Mesenchymal stem cell (in vitro differentiated cells and primary cell): ENCODE measurements around the gene VPS54.

Experiments
- DNase-seq: peaks from one replicate; pipeline ENCODE4 v3.0.0-alpha.2; 2013
- H2AFZ ChIP-seq: one replicate; pipeline ENCODE4 v1.6.1; 2013; ENCODE audit warnings: low read depth, mild to moderate bottlenecking, control low read depth, inconsistent platforms, low read length, moderate library complexity
- H2AK5ac ChIP-seq: 2 replicates; pipeline ENCODE4 v1.6.1; 2013; ENCODE audit warnings: low read length, moderate library complexity, mild to moderate bottlenecking, inconsistent platforms; ENCODE audit not compliant: severe bottlenecking
- H2BK120ac ChIP-seq: one replicate; pipeline ENCODE4 v1.6.1; 2013; ENCODE audit warnings: low read depth, mild to moderate bottlenecking, inconsistent platforms, low read length, moderate library complexity
- H2BK12ac ChIP-seq, 2 experiments: one replicate each; pipeline ENCODE4 v1.6.1; 2013; ENCODE audit warnings: inconsistent platforms in 2 of 2, low read length in 2 of 2, mild to moderate bottlenecking in 2 of 2, moderate library complexity in 2 of 2, control low read depth in 1 of 2
- H2BK15ac ChIP-seq: one replicate; pipeline ENCODE4 v1.6.1; 2013; ENCODE audit warnings: mild to moderate bottlenecking, low read depth, inconsistent platforms; ENCODE audit not compliant: poor library complexity, severe bottlenecking
- H2BK5ac ChIP-seq: 2 replicates; pipeline ENCODE4 v1.6.1; 2013; ENCODE audit warnings: low read depth, mild to moderate bottlenecking, low read length, control low read depth, inconsistent platforms; ENCODE audit not compliant: poor library complexity, severe bottlenecking
- H3K14ac ChIP-seq, 2 experiments: one replicate each; pipeline ENCODE4 v1.6.1; 2013; ENCODE audit warnings: inconsistent platforms in 2 of 2, low read length in 2 of 2, control low read depth in 1 of 2, mild to moderate bottlenecking in 1 of 2, moderate library complexity in 1 of 2
- H3K18ac ChIP-seq, 2 experiments: one replicate each; pipeline ENCODE4 v1.6.1; 2013; ENCODE audit warnings: inconsistent platforms in 2 of 2, low read length in 2 of 2, control low read depth in 1 of 2, low read depth in 1 of 2, mild to moderate bottlenecking in 1 of 2
- H3K23ac ChIP-seq, 2 experiments: one replicate each; pipeline ENCODE4 v1.6.1; 2013; ENCODE audit warnings: inconsistent platforms in 2 of 2, low read length in 2 of 2, mild to moderate bottlenecking in 2 of 2, moderate library complexity in 2 of 2, control low read depth in 1 of 2
- H3K27ac ChIP-seq: 2 replicates; pipeline ENCODE4 v1.5.1; 2013; ENCODE audit warnings: mild to moderate bottlenecking, moderate library complexity, low read length, control low read depth, inconsistent platforms; ENCODE audit not compliant: poor library complexity, severe bottlenecking
- H3K27me3 ChIP-seq, 2 experiments: 2 replicates each; pipeline versions ENCODE4 v1.6.1 to v1.7.0; 2013; ENCODE audit warnings: low read length in 2 of 2, mild to moderate bottlenecking in 2 of 2, moderate library complexity in 2 of 2, control low read depth in 1 of 2, inconsistent platforms in 1 of 2; ENCODE audit not compliant: control insufficient read depth in 1 of 2, insufficient read depth in 1 of 2
- H3K36me3 ChIP-seq, 2 experiments: 2 replicates each; pipeline versions ENCODE4 v1.6.1 to v1.7.0; 2013; ENCODE audit warnings: low read length in 2 of 2, control low read depth in 1 of 2, inconsistent platforms in 1 of 2, low read depth in 1 of 2, mild to moderate bottlenecking in 1 of 2; ENCODE audit not compliant: insufficient read depth in 2 of 2, control insufficient read depth in 1 of 2
- H3K4ac ChIP-seq, 2 experiments: one replicate each; pipeline ENCODE4 v1.6.1; 2013; ENCODE audit warnings: inconsistent platforms in 2 of 2, low read length in 2 of 2, mild to moderate bottlenecking in 2 of 2, moderate library complexity in 2 of 2, control low read depth in 1 of 2, low read depth in 1 of 2
- H3K4me1 ChIP-seq: 2 replicates; pipeline ENCODE4 v1.6.1; 2013; ENCODE audit warnings: low read depth, low read length, control low read depth; ENCODE audit not compliant: control insufficient read depth, insufficient read depth
- H3K4me2 ChIP-seq: 2 replicates; pipeline ENCODE4 v1.6.1; 2013; ENCODE audit warnings: low read length, mild to moderate bottlenecking, inconsistent platforms; ENCODE audit not compliant: poor library complexity, severe bottlenecking
- H3K4me3 ChIP-seq, 2 experiments: 2 replicates each; pipeline versions ENCODE4 v1.5.1 to v1.7.0; 2013; ENCODE audit warnings: low read length in 2 of 2, mild to moderate bottlenecking in 2 of 2, control low read depth in 1 of 2, low read depth in 1 of 2; ENCODE audit not compliant: insufficient read depth in 1 of 2
- H3K79me1 ChIP-seq: replicated peaks from 2 replicates; pipeline ENCODE4 v1.6.1; 2013; ENCODE audit warnings: mild to moderate bottlenecking, control low read depth, low read length, inconsistent platforms; ENCODE audit not compliant: poor library complexity, severe bottlenecking
- H3K9ac ChIP-seq: 2 replicates; pipeline ENCODE4 v1.7.0; 2013; ENCODE audit warnings: mild to moderate bottlenecking, low read length, moderate library complexity
- H3K9me3 ChIP-seq: 2 replicates; pipeline ENCODE4 v1.7.0; 2013; ENCODE audit warnings: mild to moderate bottlenecking, low read length; ENCODE audit not compliant: control insufficient read depth
- H4K8ac ChIP-seq: one replicate; pipeline ENCODE4 v1.6.1; 2013; ENCODE audit warnings: inconsistent platforms, mild to moderate bottlenecking, low read length, moderate library complexity
- H4K91ac ChIP-seq: one replicate; pipeline ENCODE4 v1.6.1; 2013; ENCODE audit warnings: mild to moderate bottlenecking, low read length, inconsistent platforms
- WGBS: methylation state at CpG from one replicate; pipeline ENCODE4 v1.1.7; 2013; ENCODE audit warnings: mixed read lengths; 5-methylcytosine and 5-hydroxymethylcytosine counted together

The VPS54 gene

DNA sequence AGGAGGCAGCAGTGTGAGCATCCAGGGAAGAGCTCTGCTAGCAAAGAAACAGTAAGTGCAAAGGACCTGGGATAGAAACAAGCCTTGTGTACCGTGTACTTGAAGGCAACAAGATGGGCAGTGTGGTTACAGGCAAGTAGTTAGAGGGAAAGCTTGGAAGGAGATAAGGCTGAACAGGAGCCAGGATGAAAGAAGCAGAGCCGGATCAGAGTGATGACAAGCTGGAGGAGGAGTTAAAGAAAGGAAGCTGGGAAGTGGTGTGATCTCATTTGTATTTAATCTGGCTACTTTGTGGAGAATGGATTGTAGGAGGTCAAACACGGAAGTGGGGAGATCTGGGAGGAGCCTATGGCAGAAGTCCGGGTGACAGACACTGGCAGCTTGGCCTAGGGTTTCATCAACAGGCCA, 44.7 kb upstream of the VPS54 start:
- no peak overlapping the region for H4K8ac ChIP-seq

DNA sequence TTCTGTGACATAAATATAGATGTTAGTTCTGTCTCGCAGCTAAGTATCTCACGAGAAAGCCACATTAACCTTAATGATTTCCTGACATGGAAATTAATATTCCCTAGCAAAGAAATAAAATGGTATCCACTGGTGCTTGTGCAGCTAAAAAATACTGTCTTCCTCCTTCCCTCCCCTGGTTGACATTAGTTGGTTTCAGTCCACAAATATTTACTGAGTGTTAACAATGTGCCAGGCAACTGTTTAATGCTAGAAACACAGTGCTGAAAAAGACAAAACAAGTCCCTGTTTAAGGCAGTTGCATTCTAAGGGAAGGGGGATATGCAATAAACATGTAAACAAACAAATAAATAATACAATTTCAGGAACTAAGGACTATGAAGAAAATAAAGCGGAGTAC, 44.2 kb upstream of the VPS54 start:
- H2AFZ ChIP-seq, result peak overlapping the region; percentile 63
- peak overlapping the region; percentile 73 for H3K9ac ChIP-seq
- H4K91ac ChIP-seq, result no peak overlapping the region
- no peak overlapping the region for H3K4me3 ChIP-seq
- H3K14ac ChIP-seq, result no peak overlapping the region
- peak overlapping the region; percentile 76 for H3K27ac ChIP-seq
- no peak overlapping the region for H2BK5ac ChIP-seq
- no peaks in the 10 kb centered on the region for H3K79me1 ChIP-seq
- DNase-seq, result no peak
- H3K27me3 ChIP-seq, result no peaks in the 10 kb centered on the region
- no peak overlapping the region for H3K4ac ChIP-seq
- H3K9me3 ChIP-seq, result no peaks in the 10 kb centered on the region
- 98% methylated on average over 1 of the region's 3 CpGs for WGBS
- no peaks in the 10 kb centered on the region for H3K4me1 ChIP-seq
- no peak overlapping the region for H3K23ac ChIP-seq
- H2BK12ac ChIP-seq, result no peak overlapping the region
- H3K18ac ChIP-seq, result no peak overlapping the region
- no peaks in the 10 kb centered on the region for H3K36me3 ChIP-seq
- H3K4me2 ChIP-seq, result no peak overlapping the region
- no peak overlapping the region for H4K8ac ChIP-seq
- no peak overlapping the region for H2BK15ac ChIP-seq
- no peak overlapping the region for H2BK120ac ChIP-seq
- H2AK5ac ChIP-seq, result no peak overlapping the region

More for the DNA sequence above, 44.7 kb upstream of the VPS54 start:
- Histone ChIP-seq H3K23ac (no peak overlapping the region), H3K14ac (peak overlapping the region in 1 of 2 experiments; percentile 48), H2BK12ac (peak overlapping the region in 1 of 2 experiments; percentile 39), H3K27me3 (no peaks in the 10 kb centered on the region), H3K18ac (peak overlapping the region in 1 of 2 experiments; percentile 70), H2AK5ac (no peak overlapping the region), H3K9me3 (no peaks in the 10 kb centered on the region), H3K27ac (peak overlapping the region; percentile 6), H3K4ac (peak overlapping the region in 1 of 2 experiments; percentile 51), H3K4me2 (no peak overlapping the region), H3K4me1 (no peaks in the 10 kb centered on the region), H2BK120ac (no peak overlapping the region), H3K4me3 (no peak overlapping the region), H2BK15ac (peak overlapping the region; percentile 37), H3K79me1 (no peaks in the 10 kb centered on the region), H3K9ac (peak overlapping the region; percentile 73), H3K36me3 (no peaks in the 10 kb centered on the region), H2BK5ac (no peak overlapping the region), H4K91ac (no peak overlapping the region), H2AFZ (peak overlapping the region; percentile 63)
- peak; percentile 70 for DNase-seq
- 58% methylated on average over 4 of the region's 4 CpGs for WGBS

DNA sequence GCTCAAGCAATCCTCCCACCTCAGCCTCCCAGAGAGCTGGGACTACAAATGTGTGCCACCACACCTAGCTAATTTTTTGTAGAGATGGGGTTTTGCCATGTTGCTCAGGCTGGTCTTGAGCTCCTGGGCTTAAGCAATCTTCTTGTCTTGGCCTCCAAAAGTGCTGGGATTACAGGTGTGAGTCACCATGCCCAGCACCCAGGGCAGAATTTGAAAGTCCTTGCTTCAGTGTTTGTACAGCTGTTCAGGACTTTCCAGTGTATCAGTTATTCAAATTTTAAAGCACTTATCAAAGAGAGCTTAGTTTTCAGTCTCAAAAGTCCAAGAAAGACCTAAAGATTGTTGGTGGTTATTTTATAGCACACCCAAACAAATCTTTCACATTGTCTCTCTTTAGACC, 43.6 kb upstream of the VPS54 start:
- H2BK15ac ChIP-seq, result no peak overlapping the region
- peak overlapping the region; percentile 76 for H3K27ac ChIP-seq
- no peaks in the 10 kb centered on the region for H3K27me3 ChIP-seq
- no peak overlapping the region for H2BK12ac ChIP-seq
- no peak overlapping the region for H4K91ac ChIP-seq
- no peak overlapping the region for H2BK120ac ChIP-seq
- H3K4ac ChIP-seq, result no peak overlapping the region
- H3K23ac ChIP-seq, result no peak overlapping the region
- H4K8ac ChIP-seq, result no peak overlapping the region
- no peak overlapping the region for H3K4me3 ChIP-seq
- H3K9ac ChIP-seq, result no peak overlapping the region
- no peak overlapping the region for H2BK5ac ChIP-seq
- H3K18ac ChIP-seq, result no peak overlapping the region
- no peak overlapping the region for H3K14ac ChIP-seq
- no peaks in the 10 kb centered on the region for H3K36me3 ChIP-seq
- no peaks in the 10 kb centered on the region for H3K79me1 ChIP-seq
- peak; percentile 44 for DNase-seq
- no peak overlapping the region for H3K4me2 ChIP-seq
- H2AK5ac ChIP-seq, result no peak overlapping the region
- no peaks in the 10 kb centered on the region for H3K9me3 ChIP-seq
- no peak overlapping the region for H2AFZ ChIP-seq
- H3K4me1 ChIP-seq, result no peaks in the 10 kb centered on the region

DNA sequence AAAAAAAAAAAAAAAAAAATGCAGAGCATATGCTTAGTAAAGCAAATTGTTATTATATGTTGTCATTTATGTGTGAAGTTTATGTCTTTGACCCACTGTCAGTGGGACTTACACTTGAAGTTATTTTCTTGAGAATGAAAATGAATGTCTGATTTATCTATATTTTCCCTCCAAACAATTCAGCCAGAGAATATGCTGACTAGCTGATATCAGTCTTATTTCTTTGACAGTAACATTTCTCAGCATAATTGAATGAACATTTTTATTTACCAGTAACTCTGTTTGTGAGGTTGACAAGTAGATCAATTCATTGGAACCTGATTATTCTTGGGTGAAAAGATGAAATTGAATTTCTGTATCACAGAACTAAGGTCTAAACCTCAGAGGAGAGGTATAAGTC, 40.0 kb upstream of the VPS54 start:
- Histone ChIP-seq H3K9me3 (no peaks in the 10 kb centered on the region), H4K8ac (no peak overlapping the region), H2AK5ac (no peak overlapping the region), H3K14ac (no peak overlapping the region), H2BK15ac (no peak overlapping the region), H3K36me3 (no peaks in the 10 kb centered on the region), H2BK5ac (no peak overlapping the region), H4K91ac (no peak overlapping the region), H2BK120ac (no peak overlapping the region), H3K4me1 (no peaks in the 10 kb centered on the region), H3K27me3 (no peaks in the 10 kb centered on the region), H3K79me1 (no peaks in the 10 kb centered on the region), H3K9ac (no peak overlapping the region), H3K18ac (no peak overlapping the region), H2BK12ac (no peak overlapping the region), H3K4me2 (no peak overlapping the region), H3K23ac (no peak overlapping the region), H3K4me3 (no peak overlapping the region), H2AFZ (no peak overlapping the region), H3K27ac (no peak overlapping the region), H3K4ac (no peak overlapping the region)
- no peak for DNase-seq
